T-helper 2 cell treated with Interferon-gamma antibody and Interleukin-4, amounts not matched to agents 5 μg/mL and 100 μg/mL, for 36 hours (primary cell): Measurements from ENCODE around the gene RENBP.

Source experiments
- DNase-seq: peaks from one replicate; pipeline ENCODE4 v3.0.0; 2021; ENCODE audit warnings: low spot score
- H3K27ac Mint-ChIP-seq: one replicate; pipeline ENCODE4 v1.8.0; 2021; ENCODE audit warnings: mild to moderate bottlenecking, mixed read lengths
- H3K27me3 Mint-ChIP-seq: one replicate; pipeline ENCODE4 v1.8.0; 2021; ENCODE audit warnings: low read depth, mixed read lengths
- H3K36me3 Mint-ChIP-seq: one replicate; pipeline ENCODE4 v1.8.0; 2021; ENCODE audit warnings: low read depth, mixed read lengths
- H3K4me1 Mint-ChIP-seq: one replicate; pipeline ENCODE4 v1.8.0; 2021; ENCODE audit warnings: low read depth, mixed read lengths
- H3K4me3 Mint-ChIP-seq: one replicate; pipeline ENCODE4 v1.8.0; 2022; ENCODE audit warnings: mild to moderate bottlenecking, moderate library complexity, mixed read lengths
- H3K9me3 Mint-ChIP-seq: one replicate; pipeline ENCODE4 v1.8.0; 2021; ENCODE audit warnings: mixed read lengths

The RENBP gene

GRCh38 chrX:153953892-153954557 is 9.6 kb upstream of the RENBP start:
- peaks cover 38% of the 10 kb centered on the region for H3K36me3 Mint-ChIP-seq
- H3K9me3 Mint-ChIP-seq, result no peaks in the 10 kb centered on the region
- H3K4me1 Mint-ChIP-seq, result peaks cover 4% of the 10 kb centered on the region
- no peak for DNase-seq
- H3K4me3 Mint-ChIP-seq, result no peak overlapping the region
- no peak overlapping the region for H3K27ac Mint-ChIP-seq
- no peaks in the 10 kb centered on the region for H3K27me3 Mint-ChIP-seq

- Mint-ChIP-seq H3K27me3 (no peaks in the 10 kb centered on the region), H3K9me3 (no peaks in the 10 kb centered on the region), H3K4me1 (peaks cover 4% of the 10 kb centered on the region), H3K4me3 (no peak overlapping the region), H3K36me3 (peaks cover 39% of the 10 kb centered on the region), H3K27ac (peak overlapping the region; percentile 31)
- peak; percentile 62 for DNase-seq
Measured at GRCh38 chrX:153953342-153953830, 8.9 kb upstream of the RENBP start.

- Mint-ChIP-seq H3K27me3 (no peaks in the 10 kb centered on the region), H3K27ac (no peak overlapping the region), H3K36me3 (peaks cover 39% of the 10 kb centered on the region), H3K9me3 (no peaks in the 10 kb centered on the region), H3K4me3 (no peak overlapping the region), H3K4me1 (peaks cover 5% of the 10 kb centered on the region)
- no peak for DNase-seq
Measured at GRCh38 chrX:153952373-153953026, 8.1 kb upstream of the RENBP start.

DNA sequence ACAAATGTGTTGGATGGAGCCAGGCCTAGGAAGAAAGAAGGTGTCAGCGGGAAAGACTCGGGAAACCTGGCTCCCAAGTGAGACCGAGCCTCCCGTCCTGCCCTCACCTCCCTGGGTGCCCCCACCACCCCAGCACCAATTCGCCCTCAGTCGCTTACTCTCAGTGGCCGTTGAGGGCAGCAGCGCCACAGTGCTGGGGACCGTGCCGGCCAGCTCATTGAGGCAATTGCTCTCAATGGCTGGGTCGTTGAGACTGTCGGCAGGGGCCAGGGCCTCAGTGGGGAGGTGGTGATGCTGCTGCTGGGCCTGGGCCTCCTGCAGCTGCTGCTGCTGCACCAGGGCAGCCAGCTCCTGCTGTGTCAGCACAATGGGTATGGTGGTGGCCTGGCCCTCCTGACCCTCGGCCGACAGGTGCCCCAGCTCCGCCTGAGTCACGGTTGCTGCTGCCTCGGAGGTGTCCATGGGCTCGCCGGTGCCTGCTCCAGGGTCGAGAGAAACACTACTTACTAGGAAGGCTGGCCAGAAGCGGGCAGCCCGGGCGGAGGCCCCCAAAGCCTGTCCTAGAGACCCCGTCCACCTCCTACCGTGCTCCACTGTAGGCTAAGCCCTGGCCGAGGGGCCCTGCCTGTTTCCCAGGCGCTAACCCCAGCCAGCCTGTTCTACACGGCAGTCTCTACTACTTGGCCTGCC is 7.4 kb upstream of the RENBP start:
- Mint-ChIP-seq H3K9me3 (no peaks in the 10 kb centered on the region), H3K27ac (no peak overlapping the region), H3K36me3 (peaks cover 39% of the 10 kb centered on the region), H3K4me1 (peaks cover 8% of the 10 kb centered on the region), H3K27me3 (no peaks in the 10 kb centered on the region), H3K4me3 (no peak overlapping the region)
- no peak for DNase-seq

DNA sequence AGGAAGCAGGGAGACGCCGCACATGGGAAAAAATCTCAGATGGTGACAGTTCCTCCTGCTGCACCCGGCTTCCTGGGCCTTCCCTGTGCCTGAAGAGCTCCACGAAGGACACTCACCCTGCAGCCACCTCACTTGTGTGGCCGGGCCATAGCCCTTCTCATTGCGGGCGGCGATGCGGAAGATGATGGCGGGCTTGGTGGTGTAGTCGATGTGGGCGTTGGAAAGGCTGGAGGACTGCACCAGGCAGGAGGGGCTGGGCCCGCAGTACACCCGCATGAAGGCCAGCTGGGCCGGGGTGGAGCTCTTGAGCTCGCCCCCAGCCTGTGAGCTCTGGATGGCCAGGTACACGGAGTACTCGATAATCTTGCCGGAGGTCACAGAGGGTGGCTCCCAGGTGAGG is 5.7 kb upstream of the RENBP start:
- H3K27me3 Mint-ChIP-seq, result no peaks in the 10 kb centered on the region
- peaks cover 31% of the 10 kb centered on the region for H3K36me3 Mint-ChIP-seq
- no peaks in the 10 kb centered on the region for H3K9me3 Mint-ChIP-seq
- H3K4me3 Mint-ChIP-seq, result no peak overlapping the region
- H3K4me1 Mint-ChIP-seq, result peaks cover 8% of the 10 kb centered on the region
- H3K27ac Mint-ChIP-seq, result no peak overlapping the region
- no peak for DNase-seq

- H3K36me3 Mint-ChIP-seq, result peaks cover 25% of the 10 kb centered on the region
- peaks cover 10% of the 10 kb centered on the region for H3K4me1 Mint-ChIP-seq
- no peak for DNase-seq
- no peaks in the 10 kb centered on the region for H3K9me3 Mint-ChIP-seq
- peak overlapping the region; percentile 70 for H3K27ac Mint-ChIP-seq
- H3K27me3 Mint-ChIP-seq, result no peaks in the 10 kb centered on the region
- H3K4me3 Mint-ChIP-seq, result no peak overlapping the region
Measured at GRCh38 chrX:153948847-153949805, 4.7 kb upstream of the RENBP start.

- Mint-ChIP-seq H3K27ac (peak overlapping the region; percentile 31), H3K27me3 (no peaks in the 10 kb centered on the region), H3K4me3 (no peak overlapping the region), H3K4me1 (peaks cover 10% of the 10 kb centered on the region), H3K36me3 (peaks cover 23% of the 10 kb centered on the region), H3K9me3 (no peaks in the 10 kb centered on the region)
- no peak for DNase-seq
Measured at GRCh38 chrX:153948002-153948466, 3.6 kb upstream of the RENBP start.

DNA sequence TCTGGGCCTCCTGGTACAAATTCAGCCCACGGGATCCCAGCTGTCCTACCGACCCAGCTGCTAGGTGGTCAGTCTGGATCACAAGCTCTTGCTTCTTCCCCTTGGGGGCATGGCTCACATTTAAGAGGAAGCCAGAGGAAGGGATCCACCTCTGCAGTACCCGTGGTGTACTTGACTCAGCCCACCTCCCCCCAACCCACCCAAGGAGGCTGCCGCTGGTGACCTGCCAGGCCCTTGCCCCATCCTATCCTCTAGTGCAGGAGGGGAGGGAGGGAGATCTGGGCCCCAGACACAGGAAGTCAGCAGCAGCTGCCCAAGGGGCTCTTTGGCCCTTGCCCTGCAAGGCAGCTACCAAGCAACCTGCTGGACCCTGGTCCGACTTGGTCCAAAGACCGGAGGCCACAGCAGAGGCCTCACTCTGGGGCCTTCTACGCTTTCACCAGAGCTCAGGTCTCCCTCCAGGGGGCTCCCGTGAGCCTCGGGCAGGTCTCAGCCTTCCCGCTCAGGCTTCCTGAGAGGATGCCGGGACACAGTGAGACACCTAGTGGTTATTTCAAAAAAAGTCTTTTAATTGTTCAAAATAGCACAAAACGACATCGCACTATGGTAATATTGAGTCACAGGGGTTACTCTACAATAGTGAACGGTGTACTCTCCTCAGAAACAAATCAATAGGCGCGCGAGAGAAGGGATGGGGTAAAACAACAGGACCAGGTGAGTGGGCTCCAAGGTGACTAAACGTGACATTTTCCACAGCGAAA is 2.7 kb upstream of the RENBP start:
- no peaks in the 10 kb centered on the region for H3K9me3 Mint-ChIP-seq
- no peaks in the 10 kb centered on the region for H3K27me3 Mint-ChIP-seq
- peak; percentile 74 for DNase-seq
- H3K4me3 Mint-ChIP-seq, result no peak overlapping the region
- H3K27ac Mint-ChIP-seq, result peak overlapping the region; percentile 86
- H3K36me3 Mint-ChIP-seq, result peaks cover 23% of the 10 kb centered on the region
- peaks cover 10% of the 10 kb centered on the region for H3K4me1 Mint-ChIP-seq

DNA sequence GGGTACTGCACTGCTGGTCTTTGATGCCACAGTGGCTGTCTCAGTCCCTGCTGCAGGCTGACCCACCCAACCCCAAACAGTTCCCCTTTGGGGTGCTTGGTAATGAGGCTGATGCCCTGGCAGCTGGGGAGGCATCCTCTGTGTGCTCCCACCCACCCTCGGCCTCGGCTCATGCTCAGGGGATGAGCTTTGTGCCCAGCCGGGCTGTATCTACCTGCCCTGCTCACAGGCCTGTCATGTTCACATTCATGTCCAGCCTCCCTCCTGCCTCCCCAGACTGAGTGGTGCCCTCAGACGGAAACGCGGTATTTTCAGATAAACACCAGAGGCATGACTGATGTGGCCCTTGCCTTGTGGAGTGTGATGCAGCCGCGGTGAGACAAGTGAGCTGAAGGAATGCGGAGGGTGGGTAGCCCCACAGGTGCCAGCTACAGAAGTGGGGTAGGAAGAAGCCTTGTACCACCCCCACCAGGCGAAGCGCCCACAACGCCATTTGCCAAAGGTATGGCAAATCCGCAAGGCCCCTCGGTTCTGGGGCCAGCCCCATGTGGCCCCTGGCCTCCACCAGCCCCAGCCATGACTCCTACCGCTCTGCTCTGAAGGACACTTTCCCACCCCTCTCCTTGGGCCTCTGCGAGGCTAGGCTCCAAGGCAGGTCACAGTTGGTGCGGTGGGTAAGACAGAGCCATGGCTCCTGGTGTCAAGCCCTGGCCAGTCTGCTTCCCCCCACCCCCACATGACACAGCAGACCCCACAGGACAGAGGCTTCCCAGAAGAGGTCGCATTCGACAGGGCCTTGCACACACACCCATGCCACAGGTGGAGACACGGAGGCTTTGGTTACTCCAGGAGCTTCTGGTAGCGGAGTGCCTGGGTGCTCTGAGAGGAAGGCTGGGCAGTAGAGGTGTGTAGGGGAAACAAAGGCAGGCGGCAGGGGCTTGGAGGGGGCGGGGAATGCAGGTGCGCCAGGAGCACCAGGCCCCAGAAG is 1.8 kb upstream of the RENBP start:
- H3K36me3 Mint-ChIP-seq, result peaks cover 19% of the 10 kb centered on the region
- H3K4me3 Mint-ChIP-seq, result peak overlapping the region; percentile 34
- no peaks in the 10 kb centered on the region for H3K27me3 Mint-ChIP-seq
- peaks cover 10% of the 10 kb centered on the region for H3K4me1 Mint-ChIP-seq
- no peak for DNase-seq
- H3K27ac Mint-ChIP-seq, result no peak overlapping the region
- H3K9me3 Mint-ChIP-seq, result no peaks in the 10 kb centered on the region

- peaks cover 9% of the 10 kb centered on the region for H3K4me1 Mint-ChIP-seq
- peak overlapping the region; percentile 9 for H3K4me3 Mint-ChIP-seq
- DNase-seq, result no peak
- H3K9me3 Mint-ChIP-seq, result no peaks in the 10 kb centered on the region
- H3K27me3 Mint-ChIP-seq, result no peaks in the 10 kb centered on the region
- no peak overlapping the region for H3K27ac Mint-ChIP-seq
- H3K36me3 Mint-ChIP-seq, result peaks cover 13% of the 10 kb centered on the region
Measured at GRCh38 chrX:153944800-153945150, 332 bp upstream of the RENBP start.

GRCh38 chrX:153941336-153942252 is 2.8 kb downstream of the RENBP start:
- H3K27me3 Mint-ChIP-seq, result no peaks in the 10 kb centered on the region
- no peaks in the 10 kb centered on the region for H3K9me3 Mint-ChIP-seq
- peak overlapping the region; percentile 75 for H3K4me3 Mint-ChIP-seq
- DNase-seq, result no peak
- peak overlapping the region; percentile 68 for H3K27ac Mint-ChIP-seq
- H3K4me1 Mint-ChIP-seq, result peaks cover 4% of the 10 kb centered on the region
- peaks cover 4% of the 10 kb centered on the region for H3K36me3 Mint-ChIP-seq
